ENCODE results near the gene PACSIN1.
"Not testable (repeated sequence)": the region's sequence is repeated elsewhere in the genome, so short reads cannot be mapped to it uniquely, and the experiment has no call there.

Gene PACSIN1

GRCh38 chr6:34485321-34486060 lies 19.6 kb downstream of the PACSIN1 start:
- no peak for DNase-seq

- no peak for DNase-seq
These were observed 20.3 kb downstream of the PACSIN1 start for GRCh38 chr6:34486106-34486740.

- not testable (repeated sequence) for DNase-seq
These were observed 21.0 kb downstream of the PACSIN1 start for GRCh38 chr6:34486886-34487285.

- no peak for DNase-seq
These were observed 21.7 kb downstream of the PACSIN1 start for GRCh38 chr6:34487536-34487935.

GRCh38 chr6:34489207-34489805 lies 23.4 kb downstream of the PACSIN1 start:
- DNase-seq, result no peak

- DNase-seq, result no peak
These were observed 24.7 kb downstream of the PACSIN1 start for GRCh38 chr6:34490390-34491090.

GRCh38 chr6:34491091-34491430 lies 25.2 kb downstream of the PACSIN1 start:
- no peak for DNase-seq

GRCh38 chr6:34493344-34493743 lies 27.5 kb downstream of the PACSIN1 start:
- no peak for DNase-seq

GRCh38 chr6:34494973-34495372 lies 29.1 kb downstream of the PACSIN1 start:
- DNase-seq, result no peak

GRCh38 chr6:34496103-34496685 lies 30.3 kb downstream of the PACSIN1 start:
- no peak for DNase-seq

GRCh38 chr6:34497411-34497810 lies 31.5 kb downstream of the PACSIN1 start:
- DNase-seq, result no peak

GRCh38 chr6:34506718-34507117 lies 40.8 kb downstream of the PACSIN1 start:
- DNase-seq, result no peak

GRCh38 chr6:34508425-34508824 lies 42.5 kb downstream of the PACSIN1 start:
- DNase-seq, result no peak

GRCh38 chr6:34509782-34510181 lies 43.9 kb downstream of the PACSIN1 start:
- no peak for DNase-seq

- DNase-seq, result no peak
These were observed 44.4 kb downstream of the PACSIN1 start for GRCh38 chr6:34510299-34510698.

GRCh38 chr6:34511214-34511914 lies 45.5 kb downstream of the PACSIN1 start:
- DNase-seq, result no peak

GRCh38 chr6:34511915-34512737 lies 46.2 kb downstream of the PACSIN1 start:
- DNase-seq, result no peak

GRCh38 chr6:34512738-34513115 lies 46.9 kb downstream of the PACSIN1 start:
- no peak for DNase-seq

- DNase-seq, result no peak
These were observed 47.8 kb downstream of the PACSIN1 start for GRCh38 chr6:34513646-34514045.

GRCh38 chr6:34514112-34514511 lies 48.2 kb downstream of the PACSIN1 start:
- DNase-seq, result no peak

- no peak for DNase-seq
These were observed 49.0 kb downstream of the PACSIN1 start for GRCh38 chr6:34514593-34515472.

Measured in kidney glomerular epithelial cell (primary cell).